Fibroblast of the aortic adventitia (primary cell): ENCODE measurements around the gene CLECL1. TPM values are rescaled to one million over a fixed set of nuclear protein-coding genes. Genes with fewer than 3 reads are reported as not detected.
A peak's percentile ranks its signal among the peaks of the same experiment; 100 is the strongest.
"Not testable (repeated sequence)": the region's sequence is repeated elsewhere in the genome, so short reads cannot be mapped to it uniquely, and the experiment has no call there.

Experiments used
- DNase-seq: peaks from one replicate; pipeline ENCODE4 v3.0.0-alpha.2; 2010; ENCODE audit warnings: low read depth
- H3K4me3 ChIP-seq: 2 replicates; pipeline ENCODE4 v1.5.1; 2011; ENCODE audit warnings: low read depth, mild to moderate bottlenecking, control low read depth, low read length, moderate library complexity
- CTCF ChIP-seq: IDR thresholded peaks from 2 replicates; pipeline ENCODE4 v1.5.1; 2011; ENCODE audit warnings: mild to moderate bottlenecking, low read length, control low read depth, inconsistent platforms; ENCODE audit not compliant: insufficient read depth
- total RNA-seq: library from RNA; depleted of rRNA; stranded (reverse); fragments of >200 nt; gene quantifications from 2 replicates; pipeline ENCODE4 v1.2.3, GENCODE V29; 2012; ENCODE audit warnings: low replicate concordance

The CLECL1 gene
- total RNA-seq, 1 donor: not detected

DNA sequence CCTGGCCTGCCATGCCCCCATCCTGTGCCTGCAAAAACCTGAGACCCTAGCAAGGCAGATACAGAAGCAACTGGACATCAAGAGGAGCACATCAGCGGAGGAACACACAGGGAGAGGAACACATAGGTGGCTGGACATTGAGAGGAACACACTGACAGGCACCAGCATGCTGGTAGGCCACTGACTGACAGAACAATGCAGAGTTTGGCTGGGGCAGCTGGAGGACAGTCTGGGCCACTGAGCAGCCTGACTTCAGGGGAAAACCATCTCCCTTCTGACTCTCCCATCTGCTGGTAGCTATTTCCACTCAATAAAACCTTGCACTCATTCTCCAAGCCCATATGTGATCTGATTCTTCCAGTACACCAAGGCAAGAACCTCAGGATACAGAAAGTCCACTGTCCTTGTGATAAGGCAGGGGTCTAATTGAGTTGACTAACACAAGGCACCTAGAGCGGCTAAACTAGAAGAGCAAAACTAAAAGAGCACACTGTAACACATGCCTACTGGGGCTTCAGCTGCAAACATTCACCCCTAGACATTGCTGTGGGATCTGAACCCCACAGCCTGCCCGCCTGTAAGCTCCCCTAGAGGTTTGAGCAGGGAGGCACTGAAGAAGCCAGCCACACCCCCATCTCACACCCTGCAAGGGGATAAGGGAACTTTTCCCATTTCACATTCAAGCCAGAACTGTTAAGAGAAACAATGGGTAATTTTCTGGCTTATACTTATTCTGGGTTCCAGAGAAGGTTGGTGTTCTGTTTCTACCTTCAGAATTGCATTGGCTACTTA is 22.1 kb downstream of the CLECL1 start:
- TF ChIP-seq CTCF: no peak
- no peak for DNase-seq

GRCh38 chr12:9708853-9709252 is 24.0 kb downstream of the CLECL1 start:
- no peak overlapping the region for H3K4me3 ChIP-seq
- no peak for TF ChIP-seq CTCF
- no peak for DNase-seq

More for the DNA sequence above, 22.1 kb downstream of the CLECL1 start:
- H3K4me3 ChIP-seq: no peak overlapping the region

DNA sequence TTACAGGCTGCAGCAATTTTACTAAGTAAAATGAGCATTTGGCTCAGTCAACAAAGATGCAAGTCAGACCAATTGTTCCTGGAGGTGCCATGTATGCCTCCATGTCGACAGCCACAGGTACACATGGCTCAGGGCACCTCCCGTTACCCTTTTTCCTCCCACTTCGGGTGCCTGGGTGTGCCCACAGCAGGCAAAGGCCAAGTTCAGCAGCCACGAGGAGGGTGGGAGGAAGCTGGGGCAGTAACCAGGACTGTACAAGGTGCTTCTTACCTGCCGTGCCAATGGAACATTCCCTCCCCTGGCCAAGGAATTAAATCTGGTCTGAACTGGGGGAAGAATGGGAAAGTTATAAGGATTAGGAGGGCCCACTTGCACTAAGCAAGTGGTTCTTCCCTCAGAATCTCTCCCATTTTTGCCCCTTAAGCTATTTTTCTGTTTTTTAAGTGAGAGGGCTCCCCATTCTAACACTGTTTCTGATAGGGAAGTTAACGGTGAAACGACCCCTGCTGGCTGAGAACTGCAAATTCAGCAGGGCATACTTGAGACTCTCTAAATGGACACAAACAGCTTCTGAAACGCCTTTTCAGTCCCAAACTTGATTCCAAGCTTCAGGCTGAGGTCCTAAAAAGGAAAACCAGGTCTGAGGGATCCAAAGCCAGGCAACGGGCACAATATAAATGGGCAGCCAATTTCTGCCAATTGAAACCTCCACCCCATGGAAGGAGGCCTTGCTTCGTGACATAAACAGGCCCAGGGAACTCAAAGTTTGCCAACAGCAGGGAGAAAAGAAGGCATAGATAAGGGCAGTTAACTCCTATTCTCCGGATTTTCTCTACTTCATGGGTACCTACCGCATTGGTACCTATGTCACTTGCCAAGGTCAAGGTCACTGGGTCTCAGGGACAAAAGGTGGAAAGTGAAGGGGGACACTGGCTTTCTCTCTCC is 24.8 kb downstream of the CLECL1 start:
- TF ChIP-seq CTCF: peak; percentile 84
- H3K4me3 ChIP-seq: no peak overlapping the region
- peak; percentile 74 for DNase-seq

DNA sequence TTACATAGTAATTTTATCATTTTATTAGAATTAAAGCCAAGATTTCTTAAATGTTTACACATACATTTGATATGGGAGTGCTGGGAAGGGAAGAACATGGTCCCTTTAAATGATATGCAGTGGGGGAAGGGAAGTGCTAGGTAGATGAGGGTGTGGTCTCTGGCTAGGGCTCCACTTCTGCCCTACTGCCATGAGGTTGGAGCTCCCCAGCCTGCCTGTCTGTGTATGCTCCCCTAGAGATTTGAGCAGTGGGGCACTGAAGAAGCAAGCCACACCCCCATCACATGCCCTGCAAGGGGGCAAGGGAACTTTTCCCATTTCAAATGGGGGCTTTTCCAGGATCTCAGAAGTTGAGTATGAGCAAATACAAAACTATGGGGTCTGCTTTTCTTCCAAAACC is 25.5 kb downstream of the CLECL1 start:
- no peak overlapping the region for H3K4me3 ChIP-seq
- no peak for DNase-seq
- no peak for TF ChIP-seq CTCF

- no peak for DNase-seq
These were observed 26.7 kb downstream of the CLECL1 start for GRCh38 chr12:9706086-9706685.

DNA sequence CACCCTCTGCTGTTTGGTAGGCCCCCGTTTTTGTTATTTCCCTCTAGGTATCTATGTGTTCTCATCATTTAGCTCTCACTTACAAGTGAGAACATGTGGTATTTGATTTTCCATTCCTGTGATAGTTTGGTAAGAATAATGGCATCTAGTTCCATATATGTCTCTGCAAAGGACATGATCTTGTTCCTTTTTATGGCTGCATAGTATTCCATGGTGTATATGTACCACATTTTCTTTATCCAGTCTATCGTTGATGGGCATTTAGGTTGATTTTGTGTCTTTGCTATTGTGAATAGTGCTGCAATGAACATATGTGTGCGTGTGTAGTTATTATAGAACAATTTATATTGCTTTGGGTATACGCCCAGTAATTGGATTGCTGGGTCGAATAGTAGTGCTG is 28.3 kb downstream of the CLECL1 start:
- DNase-seq, H3K4me3 ChIP-seq: not testable (repeated sequence)

More at GRCh38 chr12:9706086-9706685, 26.7 kb downstream of the CLECL1 start:
- no peak overlapping the region for H3K4me3 ChIP-seq
- no peak for TF ChIP-seq CTCF

DNA sequence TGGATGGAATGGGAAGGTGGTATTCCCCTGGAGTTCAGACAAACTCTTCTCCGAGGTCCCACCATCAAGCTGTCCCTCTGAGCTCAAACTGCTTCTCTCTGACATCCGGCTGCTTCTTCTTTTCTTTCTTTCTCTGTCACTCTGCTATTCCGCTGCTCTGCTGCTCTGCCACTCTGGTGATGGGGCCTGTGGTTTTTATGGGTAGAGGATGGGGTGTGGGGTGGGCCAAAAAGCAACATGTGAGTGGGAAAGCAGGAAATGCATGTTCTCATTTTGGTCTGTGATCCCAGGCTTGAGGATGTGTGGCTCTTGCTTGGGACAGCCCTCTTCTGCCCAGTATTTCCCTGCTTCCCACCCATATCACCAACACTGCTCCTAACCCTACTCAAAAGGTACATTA is 30.6 kb downstream of the CLECL1 start:
- no peak for DNase-seq
- TF ChIP-seq CTCF: no peak
- no peak overlapping the region for H3K4me3 ChIP-seq
